ENCODE data around the gene PYCARD.
"Not testable (repeated sequence)": the region's sequence is repeated elsewhere in the genome, so short reads cannot be mapped to it uniquely, and the experiment has no call there.

The PYCARD gene

DNA sequence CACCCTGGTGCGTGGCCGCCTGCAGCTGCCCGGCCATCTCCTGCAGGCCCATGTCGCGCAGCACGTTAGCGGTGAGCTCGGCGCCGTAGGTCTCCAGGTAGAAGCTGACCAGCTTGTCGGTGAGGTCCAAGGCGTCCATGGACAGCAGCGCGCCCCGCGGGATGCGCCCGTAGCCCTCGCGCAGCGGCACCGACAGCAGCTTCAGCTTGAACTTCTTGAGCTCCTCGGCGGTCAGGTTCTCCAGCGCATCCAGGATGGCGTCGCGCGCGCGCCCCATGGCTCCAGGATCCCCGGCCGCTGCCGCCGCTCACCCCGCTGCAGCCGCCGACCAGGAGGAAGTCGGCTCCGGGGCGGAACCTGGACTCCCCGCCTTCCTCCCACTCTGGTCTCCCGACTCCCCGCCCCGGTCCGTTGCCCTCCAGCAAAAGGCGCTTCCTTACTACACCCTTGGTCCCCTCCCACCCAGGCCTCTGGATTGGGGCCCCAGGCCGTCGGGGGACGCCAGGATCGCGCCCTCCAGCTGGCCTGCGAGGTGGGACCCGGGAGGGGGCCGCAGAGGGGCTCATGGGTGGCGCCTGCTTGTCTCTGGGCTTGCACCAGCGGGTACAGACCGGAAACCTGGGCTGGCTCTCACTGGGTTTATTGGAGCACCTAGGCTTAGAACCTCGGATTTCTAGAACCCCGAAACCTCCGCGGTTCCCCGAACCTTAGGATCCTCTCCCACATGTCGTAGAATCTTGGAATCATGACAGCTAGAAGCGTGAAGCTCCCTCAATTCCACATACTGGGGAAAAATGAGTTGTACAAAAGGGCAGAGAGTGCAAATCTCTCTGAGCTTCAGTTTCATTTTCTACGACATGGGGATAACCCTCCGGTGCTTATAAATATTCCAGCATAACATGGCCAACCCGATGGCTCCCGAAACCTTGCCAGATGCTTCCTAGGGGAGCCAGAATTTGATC lies at the start of gene PYCARD:
Gene PYCARD, minus strand, starts transcription at position 347 of the 962 bp plus-strand sequence. Its CDS starts 70 bp downstream, at position 277.
- DNase-seq (ENCODE audit: low read depth in 2 of 2): no peak

- DNase-seq (ENCODE audit: low read depth in 2 of 2): no peak
Measured at GRCh38 chr16:31251435-31251834, 48.9 kb upstream of the PYCARD start.

DNA sequence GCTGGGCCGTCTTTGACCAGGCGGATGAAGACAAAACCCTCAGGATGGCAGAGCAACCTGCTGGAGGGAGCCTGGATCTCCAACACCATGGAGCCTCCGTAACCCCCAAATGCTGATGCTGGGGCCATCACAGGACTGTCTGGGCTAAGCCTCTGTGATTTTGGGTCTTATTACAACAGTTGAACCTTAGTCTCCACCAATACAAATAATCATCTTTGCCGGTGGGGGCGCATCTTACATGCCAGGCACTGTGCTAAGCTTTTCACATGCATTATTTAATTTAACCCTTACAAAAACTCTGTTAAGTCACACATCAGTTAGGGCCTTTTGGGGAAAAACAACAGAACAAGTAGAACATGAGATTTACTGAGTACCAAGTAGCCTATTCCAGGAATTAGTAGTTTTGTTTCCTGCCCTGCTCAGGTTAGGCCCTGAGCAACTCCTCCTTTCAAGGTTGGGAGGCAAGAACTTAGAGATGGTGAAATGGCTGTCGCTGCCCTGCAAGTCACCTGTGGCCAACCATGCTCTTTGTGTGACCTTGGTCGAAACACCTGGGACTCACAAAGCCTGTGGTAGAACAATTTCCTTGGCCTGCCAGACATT lies 48.3 kb upstream of the PYCARD start:
- no peak for DNase-seq (ENCODE audit: low read depth in 2 of 2)

GRCh38 chr16:31248344-31248743 lies 45.8 kb upstream of the PYCARD start:
- DNase-seq (ENCODE audit: low read depth in 2 of 2): no peak

DNA sequence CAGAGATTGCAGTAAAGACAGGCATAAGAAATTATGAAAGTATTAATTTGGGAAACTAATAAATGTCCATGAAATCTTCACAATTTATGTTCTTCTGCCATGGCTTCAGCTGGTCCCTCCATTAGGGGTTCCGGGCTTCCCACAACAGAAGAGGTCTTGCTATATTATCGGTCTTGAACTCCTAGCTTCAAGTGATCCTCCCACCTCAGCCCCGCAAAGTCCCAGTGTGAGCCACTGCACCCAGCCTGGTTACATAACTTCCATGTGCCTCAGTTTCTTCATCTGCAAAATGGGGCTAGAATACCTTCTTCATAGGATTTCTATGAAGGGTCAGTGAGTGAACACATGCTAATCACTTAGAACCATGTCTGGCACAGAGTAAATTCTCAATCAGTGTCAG lies 43.7 kb upstream of the PYCARD start:
- no peak for DNase-seq (ENCODE audit: low read depth in 2 of 2)

DNA sequence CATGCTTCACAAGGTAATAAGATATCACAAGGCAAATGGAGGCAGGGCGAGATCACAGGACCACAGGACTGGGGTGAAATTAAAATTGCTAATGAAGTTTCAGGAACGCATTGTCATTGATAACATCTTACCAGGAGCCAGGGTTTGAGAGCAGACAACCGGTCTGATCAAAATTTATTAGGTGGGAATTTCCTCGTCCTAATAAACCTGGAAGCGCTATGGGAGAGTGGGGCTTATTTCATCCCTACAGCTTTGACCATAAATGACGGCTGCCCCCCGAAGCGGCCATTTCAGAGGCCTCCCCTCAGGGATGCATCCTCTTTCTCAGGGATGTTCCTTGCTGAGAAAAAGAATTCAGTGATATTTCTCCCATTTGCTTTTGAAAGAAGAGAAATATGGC lies 43.0 kb upstream of the PYCARD start:
- DNase-seq (ENCODE audit: low read depth in 2 of 2): not testable (repeated sequence)

- DNase-seq (ENCODE audit: low read depth in 2 of 2): no peak
Measured at GRCh38 chr16:31243734-31244670, 41.4 kb upstream of the PYCARD start.

DNA sequence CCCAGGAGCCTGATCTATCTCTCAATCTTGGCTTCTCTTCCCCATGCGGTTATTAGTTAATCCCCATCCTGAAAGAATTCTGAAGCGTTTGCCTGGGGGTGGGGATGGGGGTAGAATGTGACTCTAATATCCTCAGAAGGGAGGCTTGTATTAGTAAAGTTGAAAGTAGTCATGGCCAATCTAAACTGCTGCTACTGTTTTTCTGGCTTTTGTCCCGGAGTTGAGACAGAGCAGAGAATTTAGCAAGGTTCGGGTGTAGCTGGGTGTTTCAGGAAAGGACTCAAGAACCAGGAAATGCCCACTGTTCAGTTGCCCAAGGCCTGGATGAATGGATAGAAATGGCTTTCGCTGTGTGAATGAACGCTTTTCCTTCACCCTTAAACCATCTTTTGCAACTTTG lies 39.6 kb upstream of the PYCARD start:
- no peak for DNase-seq (ENCODE audit: low read depth in 2 of 2)

GRCh38 chr16:31238041-31238440 lies 35.5 kb upstream of the PYCARD start:
- no peak for DNase-seq (ENCODE audit: low read depth in 2 of 2)

GRCh38 chr16:31229501-31229900 lies 26.9 kb upstream of the PYCARD start:
- DNase-seq (ENCODE audit: low read depth in 2 of 2): no peak

GRCh38 chr16:31228206-31228605 lies 25.6 kb upstream of the PYCARD start:
- DNase-seq (ENCODE audit: low read depth in 2 of 2): no peak

GRCh38 chr16:31225193-31225592 lies 22.6 kb upstream of the PYCARD start:
- no peak for DNase-seq (ENCODE audit: low read depth in 2 of 2)

- no peak for DNase-seq (ENCODE audit: low read depth in 2 of 2)
Measured at GRCh38 chr16:31224092-31224955, 21.8 kb upstream of the PYCARD start.

- no peak for DNase-seq (ENCODE audit: low read depth in 2 of 2)
Measured at GRCh38 chr16:31223044-31223443, 20.5 kb upstream of the PYCARD start.

DNA sequence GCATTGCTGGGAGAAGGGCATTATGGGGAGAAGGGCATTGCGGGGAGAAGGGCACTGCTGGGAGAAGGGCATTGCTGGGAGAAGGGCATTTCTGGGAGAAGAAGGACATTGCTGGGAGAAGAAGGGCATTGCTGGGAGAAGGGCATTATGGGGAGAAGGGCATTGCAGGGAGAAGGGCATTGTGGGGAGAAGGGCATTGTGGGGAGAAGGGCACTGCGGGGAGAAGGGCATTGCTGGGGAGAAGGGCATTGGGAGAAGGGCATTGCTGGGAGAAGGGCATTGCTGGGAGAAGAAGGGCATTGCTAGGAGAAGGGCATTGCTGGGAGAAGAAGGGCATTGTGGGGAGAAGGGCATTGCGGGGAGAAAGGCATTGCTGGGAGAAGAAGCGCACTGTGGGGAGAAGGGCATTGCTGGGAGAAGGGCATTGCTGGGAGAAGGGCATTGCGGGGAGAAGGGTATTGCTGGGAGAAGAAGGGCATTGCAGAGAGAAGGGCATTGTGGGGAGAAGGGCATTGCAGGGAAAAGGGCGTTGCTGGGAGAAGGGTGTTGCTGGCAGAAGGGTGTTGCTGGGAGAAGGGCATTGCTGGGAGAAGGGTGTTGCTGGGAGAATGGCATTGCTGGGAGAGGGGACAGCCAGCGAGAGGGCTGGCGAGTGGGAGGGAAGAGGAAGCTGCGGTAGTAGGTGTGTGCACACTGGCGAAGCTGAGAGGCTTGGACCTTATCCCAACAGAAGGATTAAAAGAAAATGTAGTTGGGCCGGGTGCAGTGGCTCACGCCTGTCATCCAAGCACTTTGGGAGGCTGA lies 19.0 kb upstream of the PYCARD start:
- no peak for DNase-seq (ENCODE audit: low read depth in 2 of 2)

- no peak for DNase-seq (ENCODE audit: low read depth in 2 of 2)
Measured at GRCh38 chr16:31219154-31219741, 16.7 kb upstream of the PYCARD start.

GRCh38 chr16:31217136-31217530 lies 14.6 kb upstream of the PYCARD start:
- DNase-seq (ENCODE audit: low read depth in 2 of 2): no peak

- DNase-seq (ENCODE audit: low read depth in 2 of 2): no peak
Measured at GRCh38 chr16:31216422-31217135, 14.0 kb upstream of the PYCARD start, which contains the start of gene PYDC1. Gene PYDC1, minus strand, starts transcription at chr16:31217135. Its CDS starts 107 bp downstream, at chr16:31217028.
